Transverse colon (tissue), 4 donors: ENCODE results near the gene LGALS9. TPM values are rescaled to one million over a fixed set of nuclear protein-coding genes. Genes with fewer than 3 reads are reported as not detected.

ENCODE experiments used
- DNase-seq: peaks from one replicate; pipeline ENCODE4 v3.0.0-alpha.2; 2019
- H3K27ac ChIP-seq, 4 donors: fragments of 200-600 bp; sonication (generic); 2 replicates each; pipeline ENCODE4 v1.5.1; 2016 to 2018; ENCODE audit warnings: inconsistent platforms in 4 of 4
- H3K27me3 ChIP-seq: fragments of 200-600 bp; sonication (generic); 2 replicates; pipeline ENCODE4 v1.5.1; 2017; ENCODE audit warnings: inconsistent platforms
- H3K36me3 ChIP-seq, 4 donors: fragments of 200-600 bp; sonication (generic); 2 replicates each; pipeline ENCODE4 v1.5.1; 2017 to 2019; ENCODE audit warnings: inconsistent platforms in 4 of 4
- H3K4me1 ChIP-seq, 4 donors: fragments of 200-600 bp; sonication (generic); 2 replicates each; pipeline ENCODE4 v1.5.1; 2017 to 2020; ENCODE audit warnings: inconsistent platforms in 4 of 4
- H3K4me3 ChIP-seq, 4 donors: fragments of 200-600 bp; sonication (generic); 1 replicate in 1 of 4; 2 replicates in 3 of 4; pipeline versions ENCODE4 v1.5.1 to v1.6.1; 2017 to 2019; ENCODE audit warnings: inconsistent platforms in 4 of 4
- H3K9me3 ChIP-seq, 2 donors: fragments of 200-600 bp; sonication (generic); 2 replicates each; pipeline ENCODE4 v1.5.1; 2017 to 2019; ENCODE audit warnings: inconsistent platforms in 2 of 2
- CTCF ChIP-seq, 5 experiments: fragments of 200-600 bp in 3 of 5; fragments of 450-650 bp in 2 of 5; sonication (generic) in 3 of 5; IDR thresholded peaks; 1 replicate in 2 of 5; 2 replicates in 3 of 5; pipeline ENCODE4 v1.5.1; 2016 to 2017; ENCODE audit warnings: antibody characterized with exemption in 5 of 5, inconsistent platforms in 3 of 5, mild to moderate bottlenecking in 2 of 5, moderate library complexity in 1 of 5
- EP300 ChIP-seq: sonication (generic); formaldehyde crosslinking; IDR thresholded peaks from one replicate; pipeline ENCODE4 v1.6.1; 2017; ENCODE audit warnings: antibody characterized with exemption, low read depth
- POLR2A ChIP-seq: fragments of 450-650 bp; IDR thresholded peaks from one replicate; pipeline ENCODE4 v1.6.1; 2016; ENCODE audit warnings: antibody characterized with exemption, mild to moderate bottlenecking, moderate library complexity
- POLR2AphosphoS5 ChIP-seq, 3 donors: sonication (generic); formaldehyde crosslinking; IDR thresholded peaks; one replicate each; pipeline ENCODE4 v1.6.1; 2016; ENCODE audit warnings: antibody characterized with exemption in 3 of 3
- WGBS, 2 donors: methylation state at CpG; one replicate each; pipeline ENCODE4 v1.1.5; 2018; ENCODE audit warnings: low coverage in 1 of 2; 5-methylcytosine and 5-hydroxymethylcytosine counted together
- in situ Hi-C, 4 donors: fragments of 200-750 bp; cut with MboI; loops; one replicate each; pipeline versions ENCODE4 v1.15.0 to v1.15.1; 2017; ENCODE audit warnings: low sequenced_read_pairs in 3 of 4, low pct_ligation_motif_present in 1 of 4, low pct_unique_long_range_greater_than_20kb in 1 of 4
- intact Hi-C: fragments of 100-400 bp; cut with DNase I; formaldehyde crosslinking; loops from one replicate; pipeline ENCODE4 v1.15.1; 2023; ENCODE audit warnings: low total_unique reads
- total RNA-seq, 4 donors: library from RNA; depleted of rRNA; stranded (reverse); fragments of >200 nt; gene quantifications; one replicate each; pipeline ENCODE4 v1.1.0, GENCODE V29; 2016

LGALS9 gene
- total RNA-seq, 4 donors from 2014 or later, result 245 to 463 (median 368) TPM

GRCh38 chr17:27586203-27586721 lies 44.7 kb upstream of the LGALS9 start:
- Histone ChIP-seq H3K9me3 (no peaks in the 10 kb centered on the region), H3K4me1 (no peaks in the 10 kb centered on the region), H3K27ac (no peak overlapping the region), H3K27me3 (no peaks in the 10 kb centered on the region), H3K36me3 (no peaks in the 10 kb centered on the region), H3K4me3 (no peak overlapping the region)
- intact Hi-C loops, result no loop called here
- WGBS, 2 donors, result 79 to 89% methylated on average over 6 to 8 of the region's 8 CpGs
- in situ Hi-C loops, result loop anchor here in 3 of 4 donors (10.0 to 25.0 kb wide), 3 partner anchors 99 to 221 kb away; partner anchors contain the start of gene KSR1 (in 1 of the 3)
- DNase-seq, result no peak
- TF ChIP-seq EP300, result no peak
- no peak for TF ChIP-seq POLR2AphosphoS5 (IDR thresholded peaks at IDR 0.05)
- no peak for TF ChIP-seq CTCF (IDR thresholded peaks at IDR 0.05)
- TF ChIP-seq POLR2A, result no peak

DNA sequence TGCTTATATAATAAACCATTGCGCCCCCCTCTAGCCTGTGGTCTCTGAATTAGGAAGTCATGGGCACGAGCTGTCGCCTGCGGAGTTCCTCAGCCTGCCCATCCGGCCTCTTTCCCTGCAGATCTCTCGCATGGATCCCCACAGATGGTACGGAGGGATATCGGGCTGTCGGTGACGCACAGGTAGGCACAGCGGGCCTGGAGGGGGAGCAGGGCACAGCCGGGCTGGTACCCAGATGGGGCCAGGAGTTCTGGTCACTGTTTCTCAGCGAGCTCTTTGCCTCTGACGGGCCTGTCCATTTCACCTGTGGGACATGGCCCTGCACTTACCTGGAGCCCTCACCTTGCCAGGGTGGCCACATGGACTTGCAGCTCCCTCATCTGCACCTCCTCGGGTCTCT lies 42.6 kb upstream of the LGALS9 start:
- H3K36me3 ChIP-seq, result no peaks in the 10 kb centered on the region
- H3K4me1 ChIP-seq, result no peaks in the 10 kb centered on the region
- H3K4me3 ChIP-seq, result no peak overlapping the region
- in situ Hi-C loops, result loop anchor here in 3 of 4 donors (10.0 to 25.0 kb wide), 3 partner anchors 101 to 224 kb away; partner anchors contain the start of gene KSR1 (in 1 of the 3)
- 95% methylated on average over 15 of the region's 15 CpGs; no CpG with 5 or more reads in 1 of the 2 donors for WGBS, 2 donors
- intact Hi-C loops, result no loop called here
- no peaks in the 10 kb centered on the region for H3K27me3 ChIP-seq
- DNase-seq, result no peak
- no peaks in the 10 kb centered on the region for H3K9me3 ChIP-seq
- H3K27ac ChIP-seq, result no peak overlapping the region
- TF ChIP-seq EP300, result no peak
- no peak for TF ChIP-seq POLR2A
- TF ChIP-seq POLR2AphosphoS5 (IDR thresholded peaks at IDR 0.05), result no peak
- TF ChIP-seq CTCF (IDR thresholded peaks at IDR 0.05), result no peak

DNA sequence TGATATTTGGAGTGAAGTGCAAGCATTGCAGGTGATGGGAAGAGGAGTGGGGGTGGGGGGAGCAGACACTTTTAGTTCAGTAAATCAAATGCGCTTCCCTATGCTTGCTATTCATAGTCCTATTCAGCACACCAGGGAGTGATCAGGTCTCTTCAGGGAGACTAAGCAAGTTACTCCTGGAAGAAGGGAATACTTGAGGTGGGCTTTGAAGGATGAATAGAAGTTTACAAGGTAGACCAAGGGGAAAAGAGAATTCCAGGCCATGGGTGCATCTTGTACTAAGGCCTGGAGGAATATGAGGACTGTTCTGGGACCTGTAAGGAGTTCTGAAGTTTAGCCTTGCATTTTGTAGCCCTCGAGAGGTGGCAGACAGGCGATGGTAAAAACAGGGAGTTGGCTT lies 40.1 kb upstream of the LGALS9 start:
- intact Hi-C loops, result no loop called here
- WGBS, 2 donors, result 97 to 100% methylated on average over 1 to 3 of the region's 3 CpGs
- in situ Hi-C loops, result loop anchor here in 3 of 4 donors (10.0 to 25.0 kb wide), 6 partner anchors 96 to 356 kb away; partner anchors contain the start of gene KSR1 (in 1 of the 3)
- Histone ChIP-seq H3K36me3 (no peaks in the 10 kb centered on the region), H3K9me3 (no peaks in the 10 kb centered on the region), H3K27me3 (no peaks in the 10 kb centered on the region), H3K4me1 (no peaks in the 10 kb centered on the region), H3K27ac (no peak overlapping the region), H3K4me3 (no peak overlapping the region)
- DNase-seq, result no peak
- TF ChIP-seq POLR2AphosphoS5 (IDR thresholded peaks at IDR 0.05) (no peak), EP300 (no peak), POLR2A (no peak), CTCF (IDR thresholded peaks at IDR 0.05) (no peak)

- Histone ChIP-seq H3K4me3 (no peak overlapping the region), H3K27me3 (no peaks in the 10 kb centered on the region), H3K9me3 (no peaks in the 10 kb centered on the region), H3K36me3 (no peaks in the 10 kb centered on the region), H3K27ac (no peak overlapping the region), H3K4me1 (no peaks in the 10 kb centered on the region)
- intact Hi-C loops (no loop called here), in situ Hi-C loops (loop anchor here in 3 of 4 donors (10.0 to 25.0 kb wide), 6 partner anchors 97 to 357 kb away; partner anchors contain the start of gene KSR1 (in 1 of the 3))
- 90 to 92% methylated on average over 3 of the region's 3 CpGs for WGBS, 2 donors
- TF ChIP-seq POLR2A (no peak), POLR2AphosphoS5 (IDR thresholded peaks at IDR 0.05) (no peak)
- no peak for DNase-seq
Observed at GRCh38 chr17:27591986-27592385, 39.0 kb upstream of the LGALS9 start.
